ENCODE results near the gene PLA2G1B. TPM values are rescaled to one million over a fixed set of nuclear protein-coding genes. Genes with fewer than 3 reads are reported as not detected.
A peak's percentile ranks its signal among the peaks of the same experiment; 100 is the strongest.

PLA2G1B gene
- total RNA-seq, 1 donor from 2014 or later: not detected

DNA sequence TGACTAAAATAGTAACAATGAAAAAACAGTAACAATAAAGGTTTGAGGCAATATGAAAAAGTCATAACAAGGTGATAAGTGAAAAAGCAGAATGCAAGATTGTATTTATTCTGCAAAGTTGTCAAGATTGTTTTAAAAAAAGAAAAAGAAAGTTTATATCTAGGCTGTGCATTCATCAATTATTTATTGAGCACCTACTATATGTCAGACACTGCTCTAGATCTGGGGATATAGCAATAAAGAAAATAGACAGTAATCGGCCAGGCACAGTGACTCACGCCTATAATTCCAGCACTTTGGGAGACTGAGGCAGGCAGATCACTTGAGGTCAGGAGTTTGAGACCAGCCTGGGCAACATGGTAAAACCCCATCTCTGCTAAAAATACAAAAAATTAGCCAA, 3.8 kb downstream of the PLA2G1B start:
- DNase-seq: no peak

DNA sequence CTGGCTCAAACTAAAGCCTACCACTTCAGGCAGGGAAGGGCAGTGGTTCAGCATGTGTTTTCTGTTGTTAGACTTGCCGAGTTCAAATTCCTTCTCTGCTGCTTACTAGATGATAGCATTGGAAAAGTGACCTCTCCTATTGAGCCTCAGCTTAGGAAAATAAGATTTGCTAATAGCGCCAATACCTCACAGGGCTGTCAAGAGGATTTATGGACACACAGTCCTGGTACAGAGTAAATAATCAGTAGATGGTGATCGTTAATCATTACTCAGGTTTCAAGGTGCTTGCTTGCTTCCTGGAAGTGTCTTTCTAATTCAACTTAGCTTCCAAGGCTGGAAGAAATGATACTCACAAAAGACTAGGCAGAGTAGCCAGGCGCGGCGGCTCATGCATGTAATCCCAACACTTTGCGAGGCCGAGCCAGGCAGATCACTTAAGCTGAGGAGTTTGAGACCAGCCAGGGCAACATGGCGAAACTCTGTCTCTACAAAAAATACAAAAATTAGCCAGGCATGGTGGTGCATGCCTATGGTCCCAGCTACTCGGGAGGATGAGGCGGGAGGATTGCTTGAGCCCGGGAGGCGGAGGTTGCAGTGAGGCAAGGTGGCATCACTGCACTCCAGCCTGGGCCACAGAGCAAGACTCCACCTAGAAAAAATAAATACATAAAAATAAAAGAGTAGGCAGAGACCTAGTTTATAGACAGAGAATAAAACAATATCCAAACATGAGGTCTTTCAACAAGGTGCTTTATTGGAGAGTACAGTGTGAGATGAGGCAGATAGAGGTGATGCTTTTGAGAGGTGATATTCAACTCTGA, 6.0 kb downstream of the PLA2G1B start:
- DNase-seq: no peak

DNA sequence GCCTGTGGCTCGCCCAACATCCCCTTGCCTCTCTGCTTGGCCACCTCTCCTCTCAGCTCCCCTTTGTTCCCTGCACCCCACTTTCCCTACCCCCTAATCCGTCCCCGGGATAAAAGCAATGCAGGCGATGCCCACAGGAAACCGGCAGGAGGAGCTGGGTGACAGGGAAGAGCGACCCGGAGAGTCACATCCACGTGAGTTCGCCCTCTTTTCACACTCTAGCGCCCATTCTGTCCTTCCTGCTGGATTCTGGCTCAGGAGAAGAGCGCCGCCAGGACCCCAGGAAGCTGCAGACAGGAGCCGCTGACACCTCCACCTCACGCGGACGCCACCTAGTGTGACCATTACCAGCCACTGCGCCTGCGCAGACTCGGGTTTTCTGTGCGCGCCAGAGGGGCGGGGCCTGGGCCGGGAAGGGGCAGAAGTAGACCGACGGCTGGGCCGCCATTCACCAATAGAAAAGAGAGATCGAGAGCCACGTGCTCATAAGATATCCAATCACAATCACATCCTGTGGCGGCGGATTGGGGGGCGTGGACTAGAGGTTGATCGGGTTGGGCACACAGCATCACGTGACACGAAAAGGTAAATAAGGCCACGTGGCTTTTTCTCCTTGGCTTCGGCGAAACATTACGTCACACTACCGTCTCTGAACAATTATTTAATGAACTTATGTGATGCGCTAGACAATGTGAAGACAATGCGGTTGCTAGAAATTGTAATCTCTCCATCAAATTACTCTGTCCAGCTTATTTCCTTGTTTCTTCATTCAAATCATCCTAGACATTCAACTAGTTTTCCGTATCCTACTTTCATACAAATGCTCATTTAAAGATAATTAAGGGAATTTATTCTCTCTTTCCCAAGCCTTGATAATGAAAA, 10.1 kb downstream of the PLA2G1B start:
- peak; percentile 99 for DNase-seq

- DNase-seq: no peak
Measured at GRCh38 chr12:120316798-120317223, 10.8 kb downstream of the PLA2G1B start.

- peak; percentile 34 for DNase-seq
Measured at GRCh38 chr12:120314220-120314619, 13.4 kb downstream of the PLA2G1B start.

DNA sequence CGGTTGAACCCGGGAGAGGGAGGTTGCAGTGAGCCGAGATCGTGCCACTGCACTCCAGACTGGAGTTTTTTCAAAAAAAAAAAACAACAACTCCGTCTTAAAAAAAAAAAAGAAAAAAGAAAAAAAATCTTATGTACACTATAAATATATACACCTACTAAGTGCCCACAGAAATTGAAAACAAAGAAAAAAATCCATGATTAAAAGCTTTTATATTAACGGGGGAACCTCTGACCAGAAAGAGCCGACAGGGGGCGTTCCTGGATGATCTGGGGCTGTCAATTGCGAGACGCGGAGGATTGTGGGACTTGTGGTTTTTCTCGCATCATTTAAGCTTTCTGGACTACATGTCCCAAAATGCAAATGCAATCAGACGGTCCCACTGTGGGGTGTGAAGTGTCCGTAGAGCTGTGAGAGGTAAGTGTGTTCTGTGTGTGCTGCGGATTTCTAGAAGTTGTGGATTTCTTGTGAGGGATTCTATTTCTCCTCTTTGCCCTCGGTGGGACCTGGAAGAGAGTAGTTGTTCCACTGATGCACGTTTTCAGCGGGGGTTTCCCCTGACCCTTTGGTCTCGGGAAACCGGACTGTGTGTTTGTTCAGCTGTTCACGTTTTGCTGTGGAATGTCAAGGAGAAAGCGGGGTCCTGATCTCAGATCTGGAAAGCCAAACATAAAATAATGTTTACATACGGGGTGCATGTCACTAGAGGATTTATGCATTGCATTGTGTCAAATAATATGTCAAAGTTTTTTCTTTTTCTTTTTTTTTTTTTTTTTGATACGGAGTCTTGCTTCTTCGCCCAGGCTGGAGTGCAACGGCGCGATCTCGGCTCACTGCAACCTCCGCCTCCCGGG, 25.4 kb downstream of the PLA2G1B start, which contains the start of gene SIRT4:
TSS of gene SIRT4 (plus strand) at position 360 of the 854 bp plus-strand sequence. CDS start 1,241 bp downstream, outside the sequence.
- peak; percentile 96 for DNase-seq

GRCh38 chr12:120292661-120293531, 34.7 kb downstream of the PLA2G1B start, which contains the start of gene RNU4-1:
Gene RNU4-1, minus strand, starts transcription at chr12:120293237.
- peak; percentile 88 for DNase-seq

DNA sequence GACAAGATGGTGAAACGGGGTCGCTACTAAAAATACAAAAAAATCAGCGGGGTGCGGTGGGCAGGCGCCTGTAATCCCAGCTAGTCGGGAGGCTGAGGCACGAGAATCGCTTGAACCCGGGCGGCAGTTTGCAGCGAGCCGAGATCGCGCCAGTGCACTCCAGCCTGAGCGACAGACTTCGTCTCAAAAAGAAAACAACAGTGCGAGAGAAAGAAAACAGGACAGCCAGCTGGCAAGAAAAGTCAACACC, 35.2 kb downstream of the PLA2G1B start:
- DNase-seq: no peak

DNA sequence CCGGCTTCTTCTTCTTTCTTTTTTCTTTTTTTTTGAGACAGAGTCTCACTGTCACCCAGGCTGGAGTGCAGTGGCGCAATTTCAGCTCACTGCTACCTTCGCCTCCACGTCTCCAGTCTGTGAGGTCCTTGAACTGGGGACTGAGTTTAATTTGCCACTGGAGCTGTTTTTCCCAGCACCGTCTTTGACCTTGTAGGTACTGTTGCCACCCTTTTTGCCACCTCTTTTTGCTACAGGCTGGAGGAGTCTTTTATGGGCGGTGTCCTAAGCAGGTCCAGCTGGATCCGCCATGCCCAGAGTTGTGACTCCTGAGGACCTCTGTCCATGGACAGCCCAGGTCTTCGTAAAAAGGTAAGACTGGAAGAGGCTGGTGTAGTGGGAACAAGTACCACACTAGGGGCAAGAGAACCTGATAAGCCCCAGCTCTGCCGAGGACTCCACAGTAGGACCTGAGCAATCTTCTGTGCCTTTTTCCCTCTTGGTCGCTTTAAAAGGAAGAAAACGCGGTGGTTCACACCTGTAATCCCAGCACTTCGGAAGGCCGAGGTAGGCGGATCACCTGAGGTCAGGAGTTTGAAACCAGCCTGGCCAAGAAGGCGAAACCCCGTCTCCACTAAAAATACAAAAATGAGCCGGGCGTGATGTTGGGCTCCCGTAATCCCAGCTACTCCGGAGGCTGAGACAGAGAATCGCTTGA, 36.8 kb downstream of the PLA2G1B start:
- DNase-seq: peak; percentile 20

GRCh38 chr12:120287491-120287890, 40.1 kb downstream of the PLA2G1B start:
- no peak for DNase-seq

DNA sequence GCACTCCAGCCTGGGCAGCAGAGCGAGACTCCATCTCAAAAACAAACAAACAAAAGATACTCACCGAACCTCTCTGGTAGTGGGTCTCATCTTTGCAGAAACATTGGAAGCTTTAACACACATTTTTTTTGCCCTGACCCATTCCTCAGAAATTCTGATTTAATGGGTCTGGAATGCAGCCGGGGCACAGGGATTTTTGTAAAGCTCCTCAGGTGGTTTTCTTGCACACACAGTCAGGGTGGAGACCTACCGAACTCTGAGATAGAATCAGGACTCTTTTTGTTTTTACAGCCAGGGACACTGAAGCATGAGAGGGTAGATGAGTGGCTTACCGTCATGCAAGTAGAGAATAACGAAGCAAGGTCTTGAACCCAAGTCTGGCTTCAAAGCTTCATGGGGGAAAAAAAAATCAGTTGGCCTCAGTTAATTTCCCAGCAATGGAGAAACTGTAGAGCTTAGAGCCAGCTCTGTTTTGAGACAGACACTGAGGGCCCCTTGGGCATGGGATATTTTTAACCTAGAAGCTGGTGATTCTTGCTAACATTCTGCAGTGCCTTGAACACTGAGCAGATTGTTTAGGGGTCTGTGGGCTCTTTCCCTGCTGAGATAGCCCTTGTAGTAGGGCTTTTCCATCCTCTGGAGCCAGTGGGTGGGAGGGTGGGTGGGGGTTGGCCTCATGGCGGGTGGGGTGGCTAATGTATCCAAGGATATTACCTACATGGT, 40.6 kb downstream of the PLA2G1B start:
- no peak for DNase-seq

DNA sequence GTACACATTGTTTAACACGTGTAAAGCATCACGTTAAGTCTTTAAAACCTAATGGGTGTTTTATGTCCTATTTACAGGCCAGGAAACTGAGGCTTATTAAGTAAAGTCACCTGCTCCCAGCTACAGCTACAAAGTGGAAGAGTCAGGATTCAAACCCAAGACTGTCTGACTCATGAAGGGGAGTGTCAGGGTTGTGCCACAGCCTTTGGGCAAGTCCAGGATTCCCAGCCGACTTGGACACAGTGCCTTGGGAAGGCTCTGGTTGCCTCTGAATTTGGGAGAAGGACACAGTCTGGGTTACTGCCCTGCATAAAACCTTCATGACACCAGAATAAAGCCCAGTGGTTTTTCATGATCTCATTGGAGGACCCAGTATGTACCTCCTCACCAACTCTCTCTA, 43.2 kb downstream of the PLA2G1B start:
- no peak for DNase-seq

DNA sequence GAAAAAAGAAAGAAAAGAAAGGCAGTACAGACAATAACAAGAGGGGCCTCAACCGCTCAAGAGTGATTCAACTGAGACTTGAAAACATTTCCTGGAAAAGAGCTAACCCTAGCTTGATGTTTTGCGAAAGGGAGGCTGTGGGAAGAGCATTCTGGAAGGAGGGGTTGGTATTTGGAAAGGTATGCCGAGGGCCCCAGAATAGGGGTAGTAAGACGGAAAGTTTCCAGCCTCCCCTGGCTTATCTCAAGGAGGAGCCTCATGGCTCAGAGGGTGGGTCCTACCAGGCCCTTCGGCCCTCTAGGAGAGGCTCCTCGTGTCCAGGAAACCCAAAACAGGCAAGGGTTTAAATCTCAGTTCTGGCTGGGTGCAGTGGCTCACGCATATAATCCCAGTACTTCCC, 44.3 kb downstream of the PLA2G1B start:
- no peak for DNase-seq

DNA sequence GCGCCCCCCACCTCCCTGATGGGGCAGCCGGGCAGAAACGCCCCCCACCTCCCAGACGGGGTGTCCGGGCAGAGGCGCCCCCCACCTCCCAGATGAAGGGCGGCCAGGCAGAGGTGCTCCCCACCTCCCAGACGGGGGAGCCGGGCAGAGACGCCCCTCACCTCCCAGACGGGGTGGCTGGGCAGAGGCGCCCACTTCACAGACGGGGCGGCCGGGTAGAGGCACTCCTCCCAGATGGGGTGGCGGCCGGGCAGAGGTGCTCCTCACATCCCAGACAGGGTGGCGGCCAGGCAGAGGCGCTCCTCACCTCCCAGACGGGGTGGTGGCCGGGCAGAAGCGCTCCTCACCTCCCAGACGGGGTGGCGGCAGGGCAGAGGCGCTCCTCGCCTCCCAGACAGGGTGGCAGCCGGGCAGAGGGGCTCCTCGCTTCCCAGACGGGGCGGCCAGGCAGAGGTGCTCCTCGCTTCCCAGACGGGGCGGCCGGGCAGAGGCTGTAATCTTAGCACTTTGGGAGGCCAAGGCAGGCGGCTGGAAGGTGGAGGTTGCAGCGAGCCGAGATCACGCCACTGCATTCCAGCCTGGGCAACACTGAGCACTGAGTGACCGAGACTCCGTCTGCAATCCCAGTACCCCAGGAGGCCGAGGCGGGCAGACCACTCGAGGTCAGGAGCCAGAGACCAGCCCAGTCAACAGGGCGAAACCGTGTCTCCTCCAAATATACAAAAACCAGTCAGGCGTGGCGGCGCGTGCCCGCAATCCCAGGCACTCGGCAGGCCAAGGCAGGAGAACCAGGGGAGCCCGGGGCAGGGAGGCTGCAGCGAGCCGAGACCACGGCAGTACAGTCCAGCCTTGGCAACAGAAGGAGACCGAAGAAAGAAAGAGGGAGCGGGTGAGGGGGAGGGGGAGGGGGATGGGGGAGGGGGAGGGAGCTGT, 49.2 kb downstream of the PLA2G1B start:
- no peak for DNase-seq

DNA sequence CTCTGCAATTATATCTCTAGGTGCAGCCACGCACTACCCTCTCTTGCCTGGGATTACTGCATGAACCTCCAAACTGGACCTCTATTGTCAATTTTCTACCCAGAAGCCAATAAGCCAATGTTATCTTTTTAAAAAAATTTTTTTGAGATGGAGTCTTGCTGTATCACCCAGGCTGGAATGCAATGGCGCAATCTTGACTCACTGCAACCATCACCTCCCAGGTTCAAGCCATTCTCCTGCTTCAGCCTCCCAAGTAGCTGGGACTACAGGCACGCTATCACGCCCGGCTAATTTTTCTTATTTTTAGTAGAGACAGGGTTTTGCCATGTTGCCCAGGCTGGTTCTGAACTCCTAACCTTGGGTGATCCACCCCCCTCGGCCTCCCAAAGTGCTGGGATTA, 50.8 kb downstream of the PLA2G1B start:
- no peak for DNase-seq
